Measurements from ENCODE around the gene E2F3.
A peak's percentile ranks its signal among the peaks of the same experiment; 100 is the strongest.
"Not testable (repeated sequence)": the region's sequence is repeated elsewhere in the genome, so short reads cannot be mapped to it uniquely, and the experiment has no call there.

Gene E2F3

DNA sequence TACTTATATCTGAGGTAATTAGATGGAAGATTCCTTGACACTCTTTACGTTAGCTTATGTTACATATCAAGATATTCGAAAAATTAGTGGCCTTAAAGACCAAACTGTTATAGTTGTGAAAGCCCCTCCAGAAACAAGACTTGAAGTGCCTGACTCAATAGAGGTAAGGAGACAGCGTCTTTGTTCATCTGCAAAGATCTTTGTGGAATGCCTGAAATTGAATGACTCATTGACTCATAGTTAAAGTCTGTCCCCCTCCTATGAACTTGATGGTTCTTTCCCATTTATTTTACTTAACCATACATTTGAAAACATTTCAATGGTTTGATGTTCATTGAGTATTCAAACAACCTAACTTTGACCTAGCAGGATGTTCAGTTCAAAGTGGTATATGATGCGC, 85.0 kb downstream of the E2F3 start:
- Mint-ChIP-seq H3K27ac (no peak overlapping the region), H3K4me1 (no peaks in the 10 kb centered on the region), H3K4me3 (no peak overlapping the region), H3K27me3 (no peaks in the 10 kb centered on the region), H3K9me3 (no peaks in the 10 kb centered on the region), H3K36me3 (peaks cover 84% of the 10 kb centered on the region)
- ATAC-seq = no peak

DNA sequence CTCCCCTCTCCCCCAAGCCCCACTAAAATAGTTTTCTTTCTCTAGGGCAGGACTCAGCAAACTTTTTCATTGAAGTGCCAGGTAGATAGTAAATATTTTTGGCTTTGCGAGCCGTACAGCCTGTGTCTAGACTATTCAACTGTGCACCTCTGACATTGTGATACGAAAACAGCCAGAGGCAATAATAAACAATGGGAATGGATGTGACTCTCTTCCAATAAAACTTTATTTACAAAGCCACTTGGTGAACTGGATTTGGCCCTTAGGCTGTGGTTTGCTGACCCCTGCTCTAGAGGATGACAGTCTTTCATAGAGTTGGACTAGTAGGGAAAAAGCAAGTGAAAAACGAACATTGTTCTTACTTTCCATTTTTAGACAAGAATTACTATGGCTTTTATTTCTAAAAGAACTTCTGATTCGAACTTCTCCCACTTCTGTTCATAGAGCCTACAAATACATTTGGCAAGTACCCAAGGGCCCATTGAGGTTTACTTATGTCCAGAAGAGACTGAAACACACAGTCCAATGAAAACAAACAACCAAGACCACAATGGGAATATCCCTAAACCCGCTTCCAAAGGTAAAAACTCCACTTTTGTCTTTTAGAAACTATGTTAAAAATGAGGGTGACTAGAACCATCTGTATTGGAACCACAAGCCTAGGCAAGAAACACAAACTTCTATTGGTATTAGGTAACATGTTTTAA, 86.1 kb downstream of the E2F3 start:
- no peaks in the 10 kb centered on the region for H3K27me3 Mint-ChIP-seq
- ATAC-seq = no peak
- no peak overlapping the region for H3K4me3 Mint-ChIP-seq
- H3K9me3 Mint-ChIP-seq = no peaks in the 10 kb centered on the region
- H3K4me1 Mint-ChIP-seq = no peaks in the 10 kb centered on the region
- H3K36me3 Mint-ChIP-seq = peaks cover 76% of the 10 kb centered on the region
- H3K27ac Mint-ChIP-seq = no peak overlapping the region

DNA sequence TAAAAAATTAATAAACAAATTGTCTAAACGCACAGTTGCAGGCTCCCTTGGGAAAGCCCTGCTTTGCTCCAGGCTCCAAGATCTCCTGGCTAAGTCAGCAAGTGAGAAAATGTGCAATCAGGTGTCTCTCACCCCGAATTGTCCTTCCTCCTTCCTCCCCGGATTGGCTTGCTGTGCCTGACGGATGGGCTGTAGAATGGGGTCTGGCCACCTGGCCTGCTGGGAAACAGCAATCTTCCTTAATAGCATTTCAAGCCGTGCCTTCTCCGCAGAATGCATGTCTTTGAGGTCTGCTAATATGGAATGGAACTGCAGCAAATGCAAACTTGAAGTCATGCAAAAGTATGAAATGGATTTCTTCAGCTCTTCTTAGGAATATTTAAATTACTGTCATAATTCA, 88.9 kb downstream of the E2F3 start:
- ATAC-seq = no peak
- no peaks in the 10 kb centered on the region for H3K27me3 Mint-ChIP-seq
- no peak overlapping the region for H3K4me3 Mint-ChIP-seq
- H3K27ac Mint-ChIP-seq = no peak overlapping the region
- no peaks in the 10 kb centered on the region for H3K9me3 Mint-ChIP-seq
- no peaks in the 10 kb centered on the region for H3K4me1 Mint-ChIP-seq
- H3K36me3 Mint-ChIP-seq = peaks cover 56% of the 10 kb centered on the region

DNA sequence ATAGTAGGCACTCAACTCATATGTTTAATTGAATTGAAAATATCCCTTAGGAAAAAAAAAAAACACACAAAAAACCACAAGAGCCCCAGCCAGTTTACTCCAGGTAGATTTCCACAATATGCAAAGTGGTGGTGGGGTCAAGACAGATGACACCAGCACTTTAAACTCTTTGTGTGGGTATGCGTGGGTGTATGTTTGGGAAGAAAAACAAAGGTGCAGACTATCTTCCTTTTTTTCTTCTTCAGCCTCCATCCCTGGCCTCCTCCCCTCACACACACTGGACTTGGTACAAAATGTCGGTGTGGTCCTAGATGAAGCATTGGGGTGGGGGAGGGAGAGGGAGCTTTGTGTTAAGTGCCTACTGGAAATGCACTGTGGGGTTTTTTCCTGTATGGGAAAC, 90.4 kb downstream of the E2F3 start:
- no peak for ATAC-seq
- Mint-ChIP-seq H3K36me3 (peaks cover 49% of the 10 kb centered on the region), H3K4me1 (no peaks in the 10 kb centered on the region), H3K27ac (no peak overlapping the region), H3K4me3 (no peak overlapping the region), H3K27me3 (no peaks in the 10 kb centered on the region), H3K9me3 (no peaks in the 10 kb centered on the region)

DNA sequence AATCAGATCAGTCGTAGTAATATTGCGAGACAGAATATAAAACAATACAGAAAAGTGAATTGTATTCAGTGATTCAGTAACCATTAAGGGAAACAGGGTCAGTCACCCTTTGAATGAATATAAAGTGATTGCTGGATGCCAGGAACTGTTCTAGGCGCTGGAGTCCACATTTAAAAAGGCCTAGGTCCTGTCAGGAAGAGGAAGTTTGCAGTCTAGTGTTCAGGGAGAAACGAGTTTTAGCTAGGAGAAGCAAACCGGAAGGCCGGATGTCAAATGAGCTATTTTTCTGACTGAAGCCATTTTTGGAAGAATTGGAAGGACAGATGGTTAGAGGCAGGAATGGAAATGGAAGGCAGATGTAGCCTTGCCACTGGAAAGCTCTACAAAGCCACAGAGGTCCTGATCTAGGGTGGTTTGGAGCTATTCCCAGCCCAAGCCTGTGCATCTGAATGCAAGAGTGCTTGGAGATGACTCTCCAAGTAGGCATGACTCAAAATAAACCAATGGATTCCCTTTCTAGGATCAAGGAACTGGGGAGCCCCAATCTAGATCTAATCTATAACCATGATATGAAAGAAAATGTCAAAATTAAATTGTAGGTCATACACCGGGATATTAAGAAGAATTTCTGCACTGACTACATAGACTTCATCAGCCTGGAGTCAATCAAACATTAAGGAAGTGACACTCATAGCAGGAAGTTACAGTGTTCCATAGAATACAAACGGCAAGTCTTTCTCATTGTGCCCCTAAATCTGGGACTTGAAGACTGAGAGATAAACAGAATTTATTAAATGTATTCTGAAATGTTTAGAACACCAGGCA, 95.7 kb downstream of the E2F3 start:
- H3K27me3 Mint-ChIP-seq = no peaks in the 10 kb centered on the region
- H3K4me1 Mint-ChIP-seq = no peaks in the 10 kb centered on the region
- no peaks in the 10 kb centered on the region for H3K36me3 Mint-ChIP-seq
- H3K9me3 Mint-ChIP-seq = no peaks in the 10 kb centered on the region
- no peak overlapping the region for H3K27ac Mint-ChIP-seq
- ATAC-seq = no peak
- H3K4me3 Mint-ChIP-seq = no peak overlapping the region

DNA sequence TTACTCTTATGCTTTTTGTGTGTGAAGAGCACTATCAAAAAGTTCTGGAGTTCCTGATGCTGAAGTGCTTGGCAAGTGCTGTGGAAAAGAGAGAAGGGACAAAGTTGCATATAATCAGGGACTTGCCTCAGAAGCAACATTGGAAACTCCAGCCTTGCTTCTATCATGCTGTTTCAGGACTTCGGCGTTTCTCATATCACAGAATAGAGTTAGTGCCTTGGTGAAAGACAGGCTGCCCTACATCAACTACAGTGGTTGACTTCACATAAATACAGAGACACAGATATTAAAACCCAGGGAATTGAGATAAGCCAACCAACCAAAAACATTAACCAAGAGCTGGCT, 96.3 kb downstream of the E2F3 start:
- Mint-ChIP-seq H3K27me3 (no peaks in the 10 kb centered on the region), H3K36me3 (no peaks in the 10 kb centered on the region), H3K4me1 (no peaks in the 10 kb centered on the region), H3K9me3 (no peaks in the 10 kb centered on the region), H3K4me3 (no peak overlapping the region), H3K27ac (no peak overlapping the region)
- no peak for ATAC-seq

DNA sequence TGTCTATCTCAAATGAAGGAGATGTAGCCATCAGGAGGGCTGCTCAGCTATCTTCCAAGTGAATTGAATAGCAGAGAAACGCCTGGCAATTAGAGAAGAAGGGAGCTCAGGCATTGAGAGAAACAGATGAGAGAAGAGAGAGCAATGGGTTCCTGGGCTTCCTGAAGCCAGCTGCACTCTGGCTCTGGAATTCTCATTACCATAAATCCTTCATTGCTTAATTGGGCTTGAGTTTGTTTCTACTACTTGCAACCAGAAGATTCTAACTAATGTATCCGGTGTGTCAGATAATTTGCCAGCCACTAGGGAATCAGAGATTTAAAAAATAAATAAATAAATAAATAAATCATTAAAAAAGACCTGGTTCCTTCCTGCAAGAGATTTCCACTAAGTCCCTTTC, 107.5 kb downstream of the E2F3 start:
- Mint-ChIP-seq H3K27me3 (peaks cover 15% of the 10 kb centered on the region), H3K27ac (no peak overlapping the region), H3K36me3 (no peaks in the 10 kb centered on the region), H3K4me3 (no peak overlapping the region), H3K4me1 (no peaks in the 10 kb centered on the region), H3K9me3 (no peaks in the 10 kb centered on the region)
- no peak for ATAC-seq

DNA sequence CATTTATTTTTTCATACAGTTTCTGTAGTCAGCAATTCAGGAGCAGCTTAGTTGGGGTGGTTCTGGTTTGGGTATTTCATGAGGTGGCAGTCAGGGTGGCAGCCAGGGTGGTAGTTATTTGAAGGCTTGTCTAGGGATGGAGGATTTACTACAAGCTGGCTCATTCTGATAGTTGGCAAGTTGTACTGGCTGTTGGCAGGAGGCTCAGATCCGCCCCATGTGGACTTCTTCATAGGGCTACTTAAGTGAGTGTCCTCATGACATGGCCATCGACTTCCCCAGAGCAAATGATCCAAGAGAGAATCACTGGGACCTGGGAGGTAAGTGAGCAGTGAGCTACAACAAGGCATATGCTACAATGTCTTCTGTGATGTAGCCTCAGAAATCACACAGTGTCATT, 110.2 kb downstream of the E2F3 start:
- H3K4me3 Mint-ChIP-seq = no peak overlapping the region
- no peak for ATAC-seq
- no peaks in the 10 kb centered on the region for H3K9me3 Mint-ChIP-seq
- H3K36me3 Mint-ChIP-seq = no peaks in the 10 kb centered on the region
- H3K27ac Mint-ChIP-seq = no peak overlapping the region
- no peaks in the 10 kb centered on the region for H3K4me1 Mint-ChIP-seq
- H3K27me3 Mint-ChIP-seq = peaks cover 15% of the 10 kb centered on the region

DNA sequence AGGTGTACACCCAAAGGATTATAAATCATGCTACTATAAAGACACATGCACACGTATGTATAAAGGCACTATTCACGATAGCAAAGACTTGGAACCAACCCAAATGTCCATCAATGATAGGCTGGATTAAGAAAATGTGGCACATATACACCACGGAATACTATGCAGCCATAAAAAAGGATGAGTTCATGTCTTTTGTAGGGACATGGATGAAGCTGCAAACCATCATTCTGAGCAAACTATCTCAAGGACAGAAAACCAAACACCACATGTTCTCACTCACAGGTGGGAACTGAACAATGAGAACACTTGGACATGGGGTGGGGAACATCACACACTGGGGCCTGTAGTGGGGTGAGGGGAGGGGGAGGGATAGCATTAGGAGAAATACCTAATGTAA, 123.5 kb downstream of the E2F3 start:
- ATAC-seq, H3K9me3 Mint-ChIP-seq, H3K4me3 Mint-ChIP-seq, H3K27ac Mint-ChIP-seq, H3K36me3 Mint-ChIP-seq: not testable (repeated sequence)
- H3K27me3 Mint-ChIP-seq = peaks cover 13% of the 10 kb centered on the region
- peaks cover 12% of the 10 kb centered on the region for H3K4me1 Mint-ChIP-seq

DNA sequence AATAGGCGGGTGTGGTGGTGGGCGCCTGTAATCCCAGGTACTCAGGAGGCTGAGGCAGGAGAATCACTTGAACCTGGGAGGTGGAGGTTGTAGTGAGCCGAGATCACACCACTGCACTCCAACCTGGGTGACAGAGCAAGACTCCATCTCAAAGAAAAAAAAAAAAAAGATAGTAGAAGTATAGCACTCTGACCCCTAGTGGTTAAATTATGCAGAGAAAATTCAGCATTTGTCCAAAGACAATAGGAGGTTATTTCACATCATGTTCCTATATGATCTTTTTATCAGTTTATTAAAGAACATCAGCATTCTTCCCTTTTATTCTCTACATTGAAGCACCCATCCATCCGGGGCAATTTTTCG, 127.4 kb downstream of the E2F3 start:
- not testable (repeated sequence) for H3K9me3 Mint-ChIP-seq, H3K4me3 Mint-ChIP-seq, H3K27me3 Mint-ChIP-seq, H3K27ac Mint-ChIP-seq, H3K36me3 Mint-ChIP-seq
- peak; percentile 63 for ATAC-seq
- peaks cover 18% of the 10 kb centered on the region for H3K4me1 Mint-ChIP-seq

DNA sequence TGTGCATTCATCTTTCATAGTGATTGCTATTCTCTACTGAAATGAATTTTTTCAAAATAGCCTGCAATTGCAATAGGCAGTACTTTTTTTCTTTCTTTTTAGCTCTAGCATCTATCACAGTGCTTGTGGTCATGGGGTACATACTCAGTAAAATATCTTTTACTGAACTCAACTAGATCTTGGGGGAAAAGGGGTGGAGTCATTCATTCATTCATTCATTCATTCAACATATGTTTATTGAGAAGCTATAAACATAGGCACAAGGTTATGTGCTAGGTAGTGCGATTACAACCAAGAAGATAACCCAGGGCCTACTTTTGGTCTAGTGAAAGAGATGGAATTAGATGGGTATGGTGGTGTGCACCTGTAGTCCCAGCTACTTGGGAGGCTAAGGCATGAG, 131.2 kb downstream of the E2F3 start:
- Mint-ChIP-seq H3K36me3 (peaks cover 12% of the 10 kb centered on the region), H3K27me3 (no peaks in the 10 kb centered on the region), H3K4me1 (peaks cover 49% of the 10 kb centered on the region), H3K9me3 (no peaks in the 10 kb centered on the region), H3K4me3 (no peak overlapping the region), H3K27ac (no peak overlapping the region)
- ATAC-seq = no peak

DNA sequence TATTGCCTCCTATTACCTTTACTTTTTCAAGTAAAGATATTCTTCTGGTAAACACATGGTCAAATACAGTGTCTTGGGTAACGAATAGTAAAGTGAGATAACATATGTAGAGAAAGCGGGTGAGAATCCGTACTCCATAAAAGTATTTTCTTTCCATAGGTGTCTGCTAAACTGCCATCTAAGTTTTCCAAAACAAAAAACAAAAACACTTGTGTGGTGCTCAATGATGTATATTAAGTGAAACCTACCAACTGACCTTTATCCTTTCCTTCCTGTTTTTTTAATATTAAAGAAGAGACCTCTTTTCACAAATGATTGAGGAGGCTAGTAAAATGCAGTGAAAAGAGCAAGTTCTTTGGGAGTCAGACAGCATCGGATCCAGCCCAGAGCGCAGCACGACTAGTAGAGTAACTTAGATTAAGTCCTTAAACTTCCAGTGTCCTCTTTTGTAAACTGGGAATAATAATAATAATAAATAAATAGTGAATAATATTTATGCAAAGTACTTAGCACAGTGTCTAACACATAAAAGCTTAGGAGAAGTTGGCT, 132.1 kb downstream of the E2F3 start:
- peaks cover 50% of the 10 kb centered on the region for H3K4me1 Mint-ChIP-seq
- H3K4me3 Mint-ChIP-seq = peak overlapping the region; percentile 99
- no peak for ATAC-seq
- no peaks in the 10 kb centered on the region for H3K9me3 Mint-ChIP-seq
- peak overlapping the region; percentile 99 for H3K27ac Mint-ChIP-seq
- H3K27me3 Mint-ChIP-seq = no peaks in the 10 kb centered on the region
- H3K36me3 Mint-ChIP-seq = peaks cover 20% of the 10 kb centered on the region

DNA sequence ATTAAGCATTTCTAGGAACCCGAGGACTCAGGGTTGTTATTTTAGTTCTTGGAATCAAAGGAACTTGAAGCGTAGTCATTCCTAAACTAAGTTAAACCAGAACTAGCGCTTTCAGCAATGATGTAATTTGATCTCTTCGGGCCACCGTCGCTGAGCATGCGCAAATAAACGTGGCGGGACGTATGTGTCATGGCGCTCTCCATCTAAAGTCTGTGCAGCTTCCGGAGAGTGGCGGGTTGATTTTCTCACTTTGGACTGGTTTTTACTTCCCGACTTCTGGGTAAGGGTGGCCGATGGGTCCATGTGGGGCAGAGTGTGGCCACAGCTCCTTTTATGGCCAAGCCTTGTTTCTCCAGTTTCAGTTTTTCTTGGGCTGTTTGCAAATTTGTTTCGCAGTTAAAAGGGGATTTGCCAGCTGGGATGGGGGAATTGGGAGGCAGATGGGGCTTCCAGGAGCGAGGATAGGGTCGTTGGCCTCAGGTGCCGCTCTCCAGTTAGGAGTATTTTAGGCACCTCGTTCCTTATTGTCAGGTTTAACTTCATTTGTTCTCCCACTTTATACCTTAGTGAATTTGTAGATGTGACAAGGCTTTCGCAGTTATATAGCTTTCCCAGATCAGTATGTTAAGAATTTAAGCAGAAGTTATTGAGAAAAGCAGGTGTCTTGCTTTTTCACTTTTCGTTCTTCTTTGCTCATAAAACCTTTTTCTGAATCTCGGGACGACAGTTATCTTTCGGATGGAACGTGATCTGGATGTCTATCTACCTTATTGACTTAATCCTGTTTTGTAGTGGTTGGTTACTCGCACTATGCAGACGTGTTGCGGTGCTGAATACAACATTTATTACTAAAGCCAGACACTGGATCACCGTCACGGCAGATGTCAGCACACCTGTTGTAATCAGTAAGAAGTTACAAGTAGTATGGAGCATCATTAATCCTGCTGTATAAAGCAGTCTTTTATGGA, 132.9 kb downstream of the E2F3 start, which contains the start of gene CDKAL1:
TSS of gene CDKAL1 (plus strand) at position 163 of the 968 bp plus-strand sequence. CDS start 11,894 bp downstream, outside the sequence.
- H3K4me3 Mint-ChIP-seq = peak within 1 kb of the TSS; percentile 99
- H3K27ac Mint-ChIP-seq = peak within 1 kb of the TSS; percentile 99
- H3K9me3 Mint-ChIP-seq = no peaks in the 10 kb centered on the region
- H3K4me1 Mint-ChIP-seq = peaks cover 51% of the 10 kb centered on the region
- no peaks in the 10 kb centered on the region for H3K27me3 Mint-ChIP-seq
- ATAC-seq = peak; percentile 88
- peaks cover 27% of the 10 kb centered on the region for H3K36me3 Mint-ChIP-seq

DNA sequence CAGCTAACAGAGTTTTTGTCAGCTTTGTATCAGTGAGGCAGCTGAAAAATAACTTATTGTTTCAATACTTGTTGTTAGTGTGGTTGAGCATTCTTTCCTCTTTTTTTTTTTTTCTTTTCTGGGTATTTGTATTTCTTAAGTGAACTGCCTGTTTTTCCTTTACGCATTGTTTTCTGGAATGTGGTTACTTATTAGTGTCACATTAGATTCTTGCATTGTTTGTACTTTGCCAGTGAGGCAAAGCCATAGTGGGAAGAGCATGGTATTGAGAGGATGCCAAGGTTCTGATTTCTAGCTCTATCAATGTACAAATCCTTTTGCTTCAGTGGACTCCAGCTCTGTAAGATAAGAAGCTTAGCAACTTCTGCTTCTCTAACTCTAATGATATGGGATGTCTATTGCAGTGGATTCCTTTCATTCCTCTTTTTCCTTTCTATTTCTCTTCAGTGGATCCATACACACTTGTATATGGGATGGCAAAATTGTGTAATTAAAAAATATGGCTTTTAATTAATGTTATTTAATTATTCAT, 136.5 kb downstream of the E2F3 start:
- Mint-ChIP-seq H3K27me3 (no peaks in the 10 kb centered on the region), H3K4me3 (no peak overlapping the region), H3K4me1 (peaks cover 77% of the 10 kb centered on the region), H3K9me3 (no peaks in the 10 kb centered on the region), H3K36me3 (peaks cover 43% of the 10 kb centered on the region), H3K27ac (no peak overlapping the region)
- ATAC-seq = no peak

DNA sequence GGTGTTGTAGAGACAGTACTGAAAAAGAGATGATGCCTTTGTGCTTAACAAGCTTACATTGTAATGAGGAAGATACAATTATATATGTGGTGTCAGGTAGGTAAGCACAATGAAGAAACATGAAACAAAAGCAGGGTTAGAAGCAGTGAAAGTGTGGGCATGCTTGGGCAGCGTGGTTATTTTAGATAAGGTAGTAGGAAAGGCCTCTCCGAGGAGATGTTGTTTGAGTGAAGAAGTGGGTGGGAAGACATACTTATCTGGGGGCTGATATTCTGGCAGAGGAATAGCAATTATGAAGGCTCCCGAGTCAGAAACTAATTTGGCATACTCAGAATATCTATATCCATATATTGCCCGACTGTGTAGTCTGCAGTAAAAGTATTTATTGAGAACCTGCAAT, 137.2 kb downstream of the E2F3 start:
- Mint-ChIP-seq H3K27me3 (no peaks in the 10 kb centered on the region), H3K27ac (no peak overlapping the region), H3K9me3 (no peaks in the 10 kb centered on the region), H3K36me3 (peaks cover 43% of the 10 kb centered on the region), H3K4me3 (no peak overlapping the region), H3K4me1 (peaks cover 76% of the 10 kb centered on the region)
- no peak for ATAC-seq
